ENCODE data around the gene SEPTIN10.

GRCh38 chr2:109513230-109513629 lies 100.5 kb downstream of the SEPTIN10 start:
- TF ChIP-seq ZSCAN4 (tag by site-specific recombination; IDR thresholded peaks at IDR 0.05) (no peak), CTCF (tag by site-specific recombination; IDR thresholded peaks at IDR 0.05) (no peak), ZBTB48 (tag by site-specific recombination; IDR thresholded peaks at IDR 0.05) (no peak), TCF7L2 (IDR thresholded peaks at IDR 0.05; ENCODE audit: borderline replicate concordance, low read depth, low read length) (no peak), ZNF704 (tag by site-specific recombination; IDR thresholded peaks at IDR 0.05) (no peak), ZNF660 (tag by site-specific recombination; IDR thresholded peaks at IDR 0.05) (no peak), ZNF658 (tag by site-specific recombination; IDR thresholded peaks at IDR 0.05) (no peak), ZNF645 (tag by site-specific recombination; IDR thresholded peaks at IDR 0.05) (no peak), ZNF830 (tag by site-specific recombination; IDR thresholded peaks at IDR 0.05; ENCODE audit: low read depth) (no peak)
